K562 (cell line): Measurements from ENCODE around the gene ANKRD34A. TPM values are rescaled to one million over a fixed set of nuclear protein-coding genes. Genes with fewer than 3 reads are reported as not detected.

Experiments
- ARID2 ChIP-seq: fragments of 450-650 bp; IDR thresholded peaks from 2 replicates; pipeline ENCODE4 v1.6.1; 2017; ENCODE audit warnings: antibody characterized with exemption, mild to moderate bottlenecking
- BRCA1 ChIP-seq, 2 experiments: fragments of 450-650 bp in 1 of 2; sonication (generic) in 1 of 2; formaldehyde crosslinking in 1 of 2; IDR thresholded peaks; 2 replicates each; pipeline versions ENCODE4 v1.5.0 to v1.6.1; 2017 to 2020; ENCODE audit warnings: mild to moderate bottlenecking in 1 of 2, missing genetic modification reagents in 1 of 2
- CBFA2T2 ChIP-seq: fragments of 450-650 bp; conservative IDR thresholded peaks from 2 replicates; pipeline ENCODE4 v1.6.1; 2017; ENCODE audit warnings: mild to moderate bottlenecking
- DNMT1 ChIP-seq: fragments of 450-650 bp; IDR thresholded peaks from 2 replicates; pipeline ENCODE4 v1.6.1; 2016; ENCODE audit warnings: antibody characterized with exemption, mild to moderate bottlenecking
- ESRRA ChIP-seq: fragments of 450-650 bp; IDR thresholded peaks from 2 replicates; pipeline ENCODE4 v1.6.1; 2014; ENCODE audit warnings: low read depth, mild to moderate bottlenecking, moderate library complexity, borderline replicate concordance
- FOS ChIP-seq: IDR thresholded peaks from 3 replicates; pipeline ENCODE4 v1.6.1; 2011; ENCODE audit not compliant: insufficient read length; ENCODE audit errors: extremely low read depth
- FOXJ2 ChIP-seq: fragments of 200-800 bp; sonication (Bioruptor generic); IDR thresholded peaks from 2 replicates; pipeline ENCODE4 v1.6.1; 2016; ENCODE audit warnings: missing genetic modification characterization, missing compliant biosample characterization
- HCFC1 ChIP-seq: IDR thresholded peaks from 2 replicates; pipeline ENCODE4 v1.6.1; 2012; ENCODE audit warnings: low read depth, low read length, improper control_type of control experiment
- HDAC6 ChIP-seq: IDR thresholded peaks from 2 replicates; pipeline ENCODE4 v1.6.1; 2012; ENCODE audit warnings: low read depth, mild to moderate bottlenecking, control low read depth, inconsistent platforms, low read length, moderate library complexity
- KAT2B ChIP-seq: IDR thresholded peaks from one replicate; pipeline ENCODE4 v1.6.1; 2012; ENCODE audit warnings: low read depth, mild to moderate bottlenecking, control low read depth, inconsistent platforms, low read length, moderate library complexity
- KLF13 ChIP-seq: fragments of 450-650 bp; IDR thresholded peaks from 2 replicates; pipeline ENCODE4 v1.6.1; 2016; ENCODE audit warnings: missing genetic modification characterization, low read depth, mild to moderate bottlenecking, missing compliant biosample characterization, moderate library complexity, borderline replicate concordance
- MIER1 ChIP-seq: fragments of 450-650 bp; IDR thresholded peaks from 2 replicates; pipeline ENCODE4 v1.6.1; 2016; ENCODE audit warnings: antibody characterized with exemption, mild to moderate bottlenecking, low read depth
- NFYB ChIP-seq: IDR thresholded peaks from 2 replicates; pipeline ENCODE4 v1.6.1; 2011; ENCODE audit warnings: mild to moderate bottlenecking, moderate library complexity; ENCODE audit not compliant: insufficient read length; ENCODE audit errors: extremely low read depth
- PURB ChIP-seq: sonication (generic); formaldehyde crosslinking; IDR thresholded peaks from 2 replicates; pipeline ENCODE4 v1.9.0; 2021; ENCODE audit warnings: low read depth, mild to moderate bottlenecking, missing genetic modification reagents
- RAD51 ChIP-seq: fragments of 450-650 bp; IDR thresholded peaks from 2 replicates; pipeline ENCODE4 v1.7.1; 2016; ENCODE audit warnings: low read depth, mild to moderate bottlenecking, borderline replicate concordance
- TAF7 ChIP-seq: fragments of 450-650 bp; IDR thresholded peaks from 2 replicates; pipeline ENCODE4 v1.6.1; 2016; ENCODE audit warnings: missing genetic modification characterization, missing compliant biosample characterization
- TFAM ChIP-seq: fragments of 250-450 bp; sonication (Bioruptor Pico); conservative IDR thresholded peaks from 2 replicates; pipeline ENCODE4 v1.5.0; 2021; ENCODE audit warnings: mild to moderate bottlenecking, moderate library complexity
- ZNF232 ChIP-seq: sonication (generic); formaldehyde crosslinking; IDR thresholded peaks from 2 replicates; pipeline ENCODE4 v1.8.0; 2022; ENCODE audit warnings: mild to moderate bottlenecking, missing genetic modification reagents
- ZNF780A ChIP-seq: fragments of 250-450 bp; sonication (Bioruptor Pico); IDR thresholded peaks from 2 replicates; pipeline ENCODE4 v1.5.0; 2021; ENCODE audit warnings: mild to moderate bottlenecking
- ZSCAN32 ChIP-seq: fragments of 450-650 bp; formaldehyde crosslinking; IDR thresholded peaks from 2 replicates; pipeline ENCODE4 v1.4.0; 2020; ENCODE audit warnings: mild to moderate bottlenecking, moderate library complexity
- polyA plus RNA-seq, 8 experiments: library from polyadenylated mRNA; depleted of rRNA in 4 of 8; stranded (reverse) in 5 of 8; unstranded in 3 of 8; fragments of >200 nt; fragmentation: Nextera tagmentation in 2 of 8; fragmentation: Illumina TruSeq in 1 of 8; extraction: Ambion mirVana in 2 of 8; extraction: Trizol in 1 of 8; gene quantifications; 2 replicates each; pipeline versions ENCODE4 v1.2.1 to v1.2.3, GENCODE V29; 2011 to 2014; ENCODE audit warnings: inconsistent platforms in 1 of 8, missing spikeins in 1 of 8
- total RNA-seq, 7 experiments: library from RNA; depleted of rRNA in 6 of 7; stranded (reverse); fragments of >200 nt in 6 of 7; fragmentation: Illumina TruSeq in 2 of 7; extraction: Trizol in 2 of 7; gene quantifications; 2 replicates each; pipeline versions ENCODE4 v1.2.1 to v1.2.3, GENCODE V29; 2011 to 2021; ENCODE audit warnings: low replicate concordance in 1 of 7
- TF ChIP-seq, protein P1 (sequence below): fragments of 450-650 bp; IDR thresholded peaks from 2 replicates; pipeline ENCODE4 v1.6.1; 2017; ENCODE audit warnings: antibody characterized with exemption, mild to moderate bottlenecking
- TF ChIP-seq, protein P2 (sequence below): fragments of 450-650 bp; formaldehyde crosslinking; IDR thresholded peaks from 2 replicates; pipeline ENCODE4 v1.4.0; 2022; ENCODE audit warnings: mild to moderate bottlenecking, moderate library complexity
- TF ChIP-seq, protein P3 (sequence below): IDR thresholded peaks from 2 replicates; pipeline ENCODE4 v1.6.1; 2011; ENCODE audit warnings: borderline replicate concordance, low read depth, mild to moderate bottlenecking, moderate library complexity, low read length; ENCODE audit not compliant: insufficient read depth, poor library complexity, severe bottlenecking

The ANKRD34A gene
- total and polyA plus RNA-seq, 9 of the 15 experiments (the other 6 are each of a cell fraction or from before 2014, with no cell fraction given), result 0.06 to 1.6 (median 0.43) TPM

DNA sequence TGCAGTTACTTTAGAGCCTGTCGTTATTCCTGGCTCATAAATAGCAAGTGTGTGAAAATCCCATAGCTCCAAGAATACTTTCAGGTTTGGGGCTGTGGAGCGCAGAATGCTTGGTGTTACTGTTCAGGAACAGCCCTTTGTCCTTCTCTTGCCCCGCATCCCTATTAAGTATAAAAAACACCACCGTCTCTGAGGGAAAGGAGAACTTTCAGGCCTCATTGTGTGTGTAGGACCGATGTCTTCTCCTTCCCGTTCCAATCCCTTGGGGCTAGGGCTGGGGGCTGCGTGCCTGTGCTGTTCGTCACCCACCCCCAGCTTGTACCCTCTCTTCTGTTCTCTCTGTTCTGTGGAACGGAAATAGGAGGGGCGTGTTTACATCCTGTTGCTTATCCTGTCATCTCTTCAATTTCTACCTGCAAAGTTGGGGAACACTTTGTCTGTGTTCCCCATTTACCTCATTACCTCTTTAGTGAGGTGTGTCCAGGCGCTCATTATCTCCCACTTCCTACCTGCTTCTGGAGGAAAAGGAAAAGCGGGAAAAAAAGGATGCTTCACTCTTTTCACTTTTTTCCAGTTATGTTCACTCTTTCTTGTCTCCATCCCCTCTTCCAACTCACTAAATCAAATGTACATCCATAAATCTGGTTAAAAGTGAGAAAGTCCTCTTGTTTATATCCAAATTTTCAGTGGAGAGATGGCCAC, 32.8 kb upstream of the ANKRD34A start (continued):
- TF ChIP-seq ARID2, result no peak
- TF ChIP-seq HCFC1, result no peak
- no peak for TF ChIP-seq ZNF232
- TF ChIP-seq, protein P1, sequence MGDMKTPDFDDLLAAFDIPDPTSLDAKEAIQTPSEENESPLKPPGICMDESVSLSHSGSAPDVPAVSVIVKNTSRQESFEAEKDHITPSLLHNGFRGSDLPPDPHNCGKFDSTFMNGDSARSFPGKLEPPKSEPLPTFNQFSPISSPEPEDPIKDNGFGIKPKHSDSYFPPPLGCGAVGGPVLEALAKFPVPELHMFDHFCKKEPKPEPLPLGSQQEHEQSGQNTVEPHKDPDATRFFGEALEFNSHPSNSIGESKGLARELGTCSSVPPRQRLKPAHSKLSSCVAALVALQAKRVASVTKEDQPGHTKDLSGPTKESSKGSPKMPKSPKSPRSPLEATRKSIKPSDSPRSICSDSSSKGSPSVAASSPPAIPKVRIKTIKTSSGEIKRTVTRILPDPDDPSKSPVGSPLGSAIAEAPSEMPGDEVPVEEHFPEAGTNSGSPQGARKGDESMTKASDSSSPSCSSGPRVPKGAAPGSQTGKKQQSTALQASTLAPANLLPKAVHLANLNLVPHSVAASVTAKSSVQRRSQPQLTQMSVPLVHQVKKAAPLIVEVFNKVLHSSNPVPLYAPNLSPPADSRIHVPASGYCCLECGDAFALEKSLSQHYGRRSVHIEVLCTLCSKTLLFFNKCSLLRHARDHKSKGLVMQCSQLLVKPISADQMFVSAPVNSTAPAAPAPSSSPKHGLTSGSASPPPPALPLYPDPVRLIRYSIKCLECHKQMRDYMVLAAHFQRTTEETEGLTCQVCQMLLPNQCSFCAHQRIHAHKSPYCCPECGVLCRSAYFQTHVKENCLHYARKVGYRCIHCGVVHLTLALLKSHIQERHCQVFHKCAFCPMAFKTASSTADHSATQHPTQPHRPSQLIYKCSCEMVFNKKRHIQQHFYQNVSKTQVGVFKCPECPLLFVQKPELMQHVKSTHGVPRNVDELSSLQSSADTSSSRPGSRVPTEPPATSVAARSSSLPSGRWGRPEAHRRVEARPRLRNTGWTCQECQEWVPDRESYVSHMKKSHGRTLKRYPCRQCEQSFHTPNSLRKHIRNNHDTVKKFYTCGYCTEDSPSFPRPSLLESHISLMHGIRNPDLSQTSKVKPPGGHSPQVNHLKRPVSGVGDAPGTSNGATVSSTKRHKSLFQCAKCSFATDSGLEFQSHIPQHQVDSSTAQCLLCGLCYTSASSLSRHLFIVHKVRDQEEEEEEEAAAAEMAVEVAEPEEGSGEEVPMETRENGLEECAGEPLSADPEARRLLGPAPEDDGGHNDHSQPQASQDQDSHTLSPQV, result peak; percentile 76; the same call in 1 of the 2 replicates
- TF ChIP-seq DNMT1, result no peak
- TF ChIP-seq KAT2B, result no peak
- TF ChIP-seq KLF13, result 0 out of 2 replicates have a peak, but pooled peaks have one; percentile 20
- TF ChIP-seq CBFA2T2, result no peak
- TF ChIP-seq MIER1, result no peak
- no peak for TF ChIP-seq HDAC6
- TF ChIP-seq NFYB, result no peak
- TF ChIP-seq ZNF780A (CRISPR knock-in tag), result no peak
- TF ChIP-seq BRCA1 (IDR thresholded peaks at IDR 0.05), result no peak
- no peak for TF ChIP-seq BRCA1 (CRISPR knock-in tag; IDR thresholded peaks at IDR 0.05)
- TF ChIP-seq ZSCAN32 (CRISPR knock-in tag), result no peak
- TF ChIP-seq, protein P2, sequence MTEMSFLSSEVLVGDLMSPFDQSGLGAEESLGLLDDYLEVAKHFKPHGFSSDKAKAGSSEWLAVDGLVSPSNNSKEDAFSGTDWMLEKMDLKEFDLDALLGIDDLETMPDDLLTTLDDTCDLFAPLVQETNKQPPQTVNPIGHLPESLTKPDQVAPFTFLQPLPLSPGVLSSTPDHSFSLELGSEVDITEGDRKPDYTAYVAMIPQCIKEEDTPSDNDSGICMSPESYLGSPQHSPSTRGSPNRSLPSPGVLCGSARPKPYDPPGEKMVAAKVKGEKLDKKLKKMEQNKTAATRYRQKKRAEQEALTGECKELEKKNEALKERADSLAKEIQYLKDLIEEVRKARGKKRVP (CRISPR knock-in tag), result no peak
- no peak for TF ChIP-seq FOS
- no peak for TF ChIP-seq RAD51
- TF ChIP-seq ESRRA, result no peak
- no peak for TF ChIP-seq TFAM (CRISPR knock-in tag)
- no peak for TF ChIP-seq PURB (CRISPR knock-in tag)
- no peak for TF ChIP-seq FOXJ2 (tag)
- TF ChIP-seq, protein P3, sequence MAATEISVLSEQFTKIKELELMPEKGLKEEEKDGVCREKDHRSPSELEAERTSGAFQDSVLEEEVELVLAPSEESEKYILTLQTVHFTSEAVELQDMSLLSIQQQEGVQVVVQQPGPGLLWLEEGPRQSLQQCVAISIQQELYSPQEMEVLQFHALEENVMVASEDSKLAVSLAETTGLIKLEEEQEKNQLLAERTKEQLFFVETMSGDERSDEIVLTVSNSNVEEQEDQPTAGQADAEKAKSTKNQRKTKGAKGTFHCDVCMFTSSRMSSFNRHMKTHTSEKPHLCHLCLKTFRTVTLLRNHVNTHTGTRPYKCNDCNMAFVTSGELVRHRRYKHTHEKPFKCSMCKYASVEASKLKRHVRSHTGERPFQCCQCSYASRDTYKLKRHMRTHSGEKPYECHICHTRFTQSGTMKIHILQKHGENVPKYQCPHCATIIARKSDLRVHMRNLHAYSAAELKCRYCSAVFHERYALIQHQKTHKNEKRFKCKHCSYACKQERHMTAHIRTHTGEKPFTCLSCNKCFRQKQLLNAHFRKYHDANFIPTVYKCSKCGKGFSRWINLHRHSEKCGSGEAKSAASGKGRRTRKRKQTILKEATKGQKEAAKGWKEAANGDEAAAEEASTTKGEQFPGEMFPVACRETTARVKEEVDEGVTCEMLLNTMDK, result no peak
- TF ChIP-seq TAF7 (tag), result no peak
